ENCODE measurements around the gene OR6C2.

The OR6C2 gene

GRCh38 chr12:55501601-55502000 lies 57.7 kb downstream of the OR6C2 start:
- Histone ChIP-seq H4K91ac (ENCODE audit: low read depth, low read length, poor library complexity) (no peak overlapping the region), H2BK15ac (ENCODE audit: low read length) (no peak overlapping the region), H3K23ac (ENCODE audit: low read depth, low read length, poor library complexity) (no peak overlapping the region), H3K14ac (ENCODE audit: low read length) (no peak overlapping the region), H2BK120ac (ENCODE audit: low read depth, low read length) (no peak overlapping the region), H2BK5ac (ENCODE audit: low read length) (no peak overlapping the region), H4K8ac (ENCODE audit: low read depth, low read length) (no peak overlapping the region), H3K27ac (replicated peaks; ENCODE audit: low read length) (no peak overlapping the region), H3K36me3 (replicated peaks in 1 of 2; ENCODE audit: control insufficient read depth in 2 of 2, insufficient read depth in 2 of 2, low read length in 2 of 2) (no peaks in the 10 kb centered on the region), H3K4me2 (ENCODE audit: insufficient read depth, low read length, poor library complexity, severe bottlenecking) (no peak overlapping the region), H3K27me3 (ENCODE audit: control insufficient read depth in 3 of 3, insufficient read depth in 3 of 3, low read depth in 1 of 3, low read length in 3 of 3) (no peaks in the 10 kb centered on the region), H2AFZ (ENCODE audit: low read length) (no peak overlapping the region), H3K79me1 (ENCODE audit: low read depth, low read length) (no peaks in the 10 kb centered on the region), H3K9me3 (replicated peaks in 1 of 2; ENCODE audit: control insufficient read depth in 2 of 2, insufficient read depth in 1 of 2, low read depth in 1 of 2, low read length in 2 of 2) (no peaks in the 10 kb centered on the region), H2AK5ac (ENCODE audit: low read depth, low read length) (no peak overlapping the region), H3K4ac (ENCODE audit: low read length) (no peak overlapping the region), H3K4me1 (ENCODE audit: control insufficient read depth in 2 of 2, insufficient read depth in 1 of 2, low read depth in 1 of 2, low read length in 2 of 2) (no peaks in the 10 kb centered on the region), H3K9ac (ENCODE audit: low read depth, low read length, poor library complexity) (no peak overlapping the region), H3K4me3 (ENCODE audit: low read length in 2 of 2) (no peak overlapping the region), H2BK12ac (ENCODE audit: low read length) (no peak overlapping the region), H3K18ac (ENCODE audit: low read length) (no peak overlapping the region)
- WGBS, 2 donors (ENCODE audit: extremely low coverage in 2 of 2, insufficient read length in 2 of 2, insufficient replicate concordance in 1 of 2) = no CpG with 5 or more reads among the region's 2 CpGs
- no peak for DNase-seq (ENCODE audit: low spot score)
